GM21825 (cell line): ENCODE results near the gene THPO.

Source experiments
- ATAC-seq: cut with Tn5 transposase; IDR thresholded peaks from one replicate; pipeline ENCODE4 v1.9.1; 2021; ENCODE audit warnings: mild to moderate bottlenecking, moderate library complexity; ENCODE audit not compliant: unreplicated experiment

The THPO gene

DNA sequence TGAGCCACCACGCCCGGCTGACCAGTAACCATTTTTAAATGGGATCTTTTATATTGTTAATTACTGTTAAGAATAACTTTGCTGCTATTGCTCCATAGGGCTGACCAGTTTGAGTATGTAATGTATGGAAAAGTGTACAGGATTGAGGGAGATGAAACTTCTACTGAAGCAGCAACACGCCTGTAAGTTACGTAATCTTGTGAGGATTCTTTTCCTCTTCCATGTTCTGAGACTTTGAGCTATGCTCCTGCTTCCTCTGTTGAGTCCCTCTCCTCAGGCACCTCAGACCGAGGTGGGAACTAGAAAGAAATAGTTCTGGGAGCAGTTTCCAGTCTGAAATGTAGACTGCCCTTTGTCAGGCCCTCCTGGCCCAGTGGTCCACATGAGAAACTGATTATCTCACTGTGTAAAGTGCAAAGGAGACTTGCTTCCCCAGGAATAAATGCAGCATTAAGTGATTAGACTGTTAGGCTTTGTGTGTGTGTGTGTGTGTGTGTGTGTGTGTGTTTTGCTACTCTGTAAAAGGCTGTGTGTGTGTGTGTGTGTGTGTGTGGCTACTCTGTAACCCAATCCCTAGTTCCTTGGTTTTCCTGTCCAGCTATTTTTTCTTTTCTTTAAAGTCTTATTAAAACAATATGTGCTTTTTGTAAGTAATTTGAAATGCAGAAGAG is 11.3 kb downstream of the THPO start:
- no peak for ATAC-seq

DNA sequence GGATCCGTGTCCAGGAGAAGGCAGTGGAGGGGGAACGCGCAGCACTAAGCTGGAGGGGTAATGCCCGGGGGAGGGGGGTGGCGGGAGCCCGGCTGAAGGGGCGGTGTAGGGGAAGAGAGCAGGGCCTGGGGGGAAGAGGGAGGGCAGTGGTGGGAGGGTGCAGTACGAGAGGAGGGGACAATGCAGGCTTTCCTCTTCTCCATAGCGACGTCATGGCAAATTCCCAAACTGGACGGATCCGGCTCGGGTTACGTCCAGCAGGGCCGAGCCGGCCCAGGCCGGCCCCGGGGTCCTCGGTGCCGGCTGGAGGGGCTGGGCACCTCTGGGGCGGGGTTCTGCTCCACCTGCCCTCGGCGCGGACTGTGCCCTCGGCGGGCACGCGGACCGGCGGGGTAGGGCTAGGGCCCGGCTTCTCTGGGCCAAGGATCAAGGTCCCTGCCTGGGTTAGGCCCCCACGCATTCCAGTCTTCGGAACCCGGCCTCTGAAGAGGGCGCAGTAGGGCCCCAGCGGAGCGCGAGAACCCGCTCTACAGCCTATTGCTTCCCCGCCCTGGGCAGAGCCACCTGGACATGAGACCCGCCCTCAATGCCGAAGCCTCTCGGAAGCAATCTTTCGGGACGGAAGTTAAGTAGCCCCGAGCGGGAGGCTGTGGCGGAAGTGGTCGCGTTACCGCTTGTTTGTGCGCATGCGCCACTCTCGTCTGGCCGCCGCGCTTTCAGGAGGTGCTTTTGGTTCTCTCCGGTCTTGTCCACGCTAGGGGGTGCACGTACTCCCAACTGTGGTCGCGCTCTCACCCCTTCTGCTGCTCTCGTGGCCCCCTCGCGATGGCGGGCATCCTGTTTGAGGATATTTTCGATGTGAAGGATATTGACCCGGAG is 15.1 kb downstream of the THPO start:
- peak; percentile 79 for ATAC-seq

DNA sequence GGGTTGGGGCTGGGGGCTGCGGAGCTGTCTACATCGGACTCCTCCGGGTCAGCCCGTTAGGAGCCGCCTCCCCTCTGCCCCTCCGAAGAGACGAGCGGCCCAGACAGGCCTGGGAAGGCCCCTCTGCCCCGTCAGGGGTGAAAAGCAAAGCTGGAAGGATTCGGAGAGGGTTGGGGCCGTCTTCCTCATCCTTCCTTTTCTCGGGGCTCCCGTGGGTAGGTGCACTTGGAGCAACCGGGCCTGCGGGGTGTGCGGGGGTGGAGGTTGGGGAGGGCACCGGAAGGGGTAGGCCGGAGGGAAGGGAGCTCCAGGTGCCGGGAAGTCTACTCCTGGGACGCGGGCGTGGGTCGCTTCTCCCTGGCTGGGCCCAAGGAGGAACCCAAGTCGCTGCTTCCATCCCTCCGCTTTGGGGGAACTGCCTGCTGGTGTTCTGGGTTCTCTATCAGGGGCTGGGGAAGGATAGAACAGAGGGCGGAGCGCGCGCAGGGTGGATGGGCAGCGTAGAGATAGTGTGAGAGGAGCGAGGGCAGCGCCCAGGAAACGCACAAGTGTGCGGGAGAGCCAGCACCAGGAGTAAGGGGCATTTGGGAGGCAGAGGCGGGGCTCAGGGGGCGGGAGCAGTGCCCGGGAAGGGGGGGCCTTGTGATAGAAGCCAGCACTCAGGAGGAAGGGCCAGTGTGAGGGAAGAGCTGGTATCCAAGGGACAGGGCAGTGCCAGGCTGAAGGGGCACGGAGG is 15.9 kb downstream of the THPO start:
- ATAC-seq, result peak; percentile 7

DNA sequence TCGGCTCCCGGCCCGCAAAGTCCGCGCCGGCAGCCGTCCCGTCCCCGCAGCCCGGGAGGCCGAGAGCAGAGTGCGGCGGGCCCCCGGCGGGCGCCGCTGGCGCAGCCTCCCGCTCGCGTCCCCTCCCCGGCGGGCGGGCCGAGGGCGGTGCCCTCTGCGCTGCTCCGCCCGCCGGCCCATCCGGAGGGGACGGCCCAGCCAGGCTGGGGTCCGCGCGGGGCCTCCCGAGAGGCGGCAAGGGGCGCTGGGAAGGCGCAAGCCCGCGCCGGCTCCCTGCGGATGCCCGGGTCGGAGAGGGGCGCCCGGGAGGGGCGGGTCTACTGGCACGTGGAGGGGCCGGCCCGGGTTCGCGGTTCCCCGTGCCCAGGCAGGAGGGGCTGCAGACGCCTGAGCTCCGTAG is 16.5 kb downstream of the THPO start, which contains the start of the genes CLCN2 and POLR2H:
TSS of gene CLCN2 (minus strand) at position 74 of the 400 bp plus-strand sequence. CDS start 126 bp downstream, outside the sequence.
TSS of gene POLR2H (plus strand) at position 179 of the 400 bp plus-strand sequence. CDS start 1,783 bp downstream, outside the sequence.
- ATAC-seq, result peak; percentile 39

DNA sequence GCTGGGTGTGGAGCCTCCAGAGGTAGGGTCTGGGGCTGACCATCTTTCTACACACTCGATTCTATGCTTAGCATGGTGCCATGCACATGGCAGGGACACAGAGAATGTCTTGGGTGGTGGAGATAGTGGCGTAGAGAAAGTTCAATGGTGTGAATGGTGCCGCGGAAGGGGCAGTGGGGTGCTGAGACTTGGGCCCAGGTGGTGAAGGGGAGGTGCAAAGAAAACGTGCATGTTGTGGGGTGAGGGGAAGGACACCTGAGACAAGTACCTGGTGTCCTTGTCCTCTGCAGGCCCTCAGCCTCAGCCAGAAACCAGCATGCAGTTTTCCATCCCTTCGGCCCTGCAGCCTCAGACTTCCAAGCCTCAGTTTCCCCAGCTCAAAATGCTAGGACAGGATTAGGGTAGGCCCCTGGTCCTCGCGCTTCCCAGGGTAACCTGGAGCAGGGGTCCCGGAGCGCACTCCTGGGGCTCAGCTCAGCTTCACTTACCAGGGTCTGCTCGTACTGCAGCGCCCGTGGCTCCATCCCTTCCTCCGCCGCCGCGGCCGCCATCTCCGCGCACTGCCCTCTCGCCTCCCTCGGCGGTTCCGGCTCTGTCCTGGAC is 17.0 kb downstream of the THPO start:
- no peak for ATAC-seq

DNA sequence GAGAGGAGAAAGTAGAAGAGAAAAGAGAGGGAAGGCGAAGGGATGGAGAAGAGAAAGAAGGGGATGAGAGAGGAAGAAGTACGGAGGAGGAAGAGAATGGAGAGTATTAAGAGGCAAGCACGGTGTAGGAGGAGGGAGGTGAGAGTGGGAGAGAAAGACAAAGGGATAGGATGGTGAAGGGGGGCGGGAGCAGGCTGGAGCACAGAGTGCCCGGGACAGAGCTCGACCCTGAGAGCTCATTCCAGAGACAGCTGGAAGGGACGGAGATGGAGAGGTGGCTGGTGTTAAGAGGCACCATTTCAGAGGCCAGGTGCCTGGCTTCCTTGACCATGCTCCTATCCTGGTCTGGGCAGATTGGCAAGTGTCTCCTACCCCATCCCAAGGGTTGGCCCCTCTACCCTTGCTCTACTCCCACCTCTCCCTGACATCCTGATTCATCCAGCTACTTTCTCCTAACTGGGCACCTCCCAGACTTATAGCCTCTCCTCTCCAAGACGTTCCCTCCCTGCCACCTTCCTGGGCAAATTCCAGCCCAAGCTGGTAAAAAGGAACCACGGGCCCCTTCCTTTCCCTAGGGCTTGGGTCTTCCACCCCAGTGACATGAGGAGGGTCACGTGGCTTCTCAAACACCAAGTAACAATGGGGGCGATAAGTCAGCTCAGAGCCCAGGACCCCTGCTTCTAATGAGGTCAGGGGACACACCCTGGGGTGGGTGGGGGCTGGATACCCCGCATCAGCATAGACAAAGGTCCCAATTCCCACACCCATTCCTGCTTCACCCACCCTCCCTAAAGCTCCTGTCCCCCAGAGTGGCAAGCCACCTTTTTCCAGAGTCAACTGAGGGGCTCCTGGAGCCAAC is 17.7 kb downstream of the THPO start:
- no peak for ATAC-seq

DNA sequence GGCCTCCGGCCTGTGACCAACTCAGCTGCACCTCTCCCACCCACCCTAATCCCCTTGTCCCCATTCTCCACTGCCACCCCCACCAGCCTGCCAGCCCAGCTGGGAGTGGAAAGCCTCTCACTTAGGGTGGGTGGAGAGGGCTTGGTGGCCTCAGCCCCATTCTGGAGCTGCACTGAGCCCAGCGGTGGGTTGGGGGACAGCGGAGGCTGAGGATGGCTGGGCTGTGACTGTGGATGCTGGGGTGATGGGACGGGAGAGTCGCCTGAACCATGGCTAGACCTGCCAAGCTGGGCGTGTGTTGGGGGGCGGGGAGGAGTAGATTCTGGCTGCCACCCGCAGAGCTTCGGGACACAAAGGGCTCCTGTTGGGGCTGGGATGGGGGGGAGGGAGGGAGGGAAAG is 18.4 kb downstream of the THPO start:
- ATAC-seq, result no peak

DNA sequence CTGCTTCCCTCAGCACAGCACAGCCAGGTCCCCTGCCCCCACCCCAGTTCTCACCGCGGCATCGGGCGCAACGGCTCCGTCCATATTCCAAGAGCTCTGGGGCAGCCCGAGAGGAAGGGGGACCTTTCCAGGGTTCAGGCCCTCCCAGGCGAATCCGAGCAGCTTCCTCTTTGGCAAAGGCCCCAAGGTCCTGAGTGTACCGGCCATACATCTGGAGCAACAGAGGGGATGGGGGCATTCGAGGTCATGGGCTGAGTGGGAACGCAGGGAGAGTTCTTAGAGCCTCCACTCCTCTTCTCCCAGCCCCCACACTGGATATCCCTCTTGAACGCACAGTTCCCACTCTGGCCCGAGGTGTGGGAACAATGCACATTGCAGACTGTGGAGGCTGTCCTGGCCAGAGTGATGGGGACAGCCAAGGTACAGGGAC is 19.1 kb downstream of the THPO start:
- no peak for ATAC-seq

DNA sequence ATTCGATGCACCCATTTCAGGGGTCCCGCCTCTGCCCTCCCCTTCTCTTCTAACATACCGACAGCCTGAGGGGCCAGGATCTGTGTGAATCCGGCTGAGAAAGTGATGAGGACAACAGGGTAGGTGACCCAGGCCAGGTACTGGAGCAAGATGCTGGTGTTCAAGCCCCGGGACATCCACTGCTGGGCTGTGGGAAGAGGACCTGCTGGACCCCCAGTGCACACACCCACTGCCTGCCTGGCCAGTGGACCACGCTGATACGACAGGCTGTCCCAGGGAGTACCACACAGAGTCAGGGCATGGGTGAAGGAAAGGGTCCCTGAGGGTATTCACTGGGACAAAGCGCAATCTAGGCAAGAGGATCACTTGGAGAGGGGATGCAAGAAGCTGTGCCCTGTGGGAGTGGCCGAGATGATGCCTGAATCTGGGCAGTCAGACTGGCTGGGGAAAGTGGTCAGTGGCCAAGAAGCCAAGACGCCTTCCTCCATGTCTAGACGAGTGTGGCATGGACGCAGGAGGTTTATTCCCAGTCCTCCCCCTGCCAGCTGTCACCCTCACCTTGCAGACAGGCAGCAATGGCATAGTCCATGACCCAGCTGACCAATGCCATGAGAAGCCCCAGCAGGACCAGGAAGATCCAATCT is 19.8 kb downstream of the THPO start:
- ATAC-seq, result no peak

DNA sequence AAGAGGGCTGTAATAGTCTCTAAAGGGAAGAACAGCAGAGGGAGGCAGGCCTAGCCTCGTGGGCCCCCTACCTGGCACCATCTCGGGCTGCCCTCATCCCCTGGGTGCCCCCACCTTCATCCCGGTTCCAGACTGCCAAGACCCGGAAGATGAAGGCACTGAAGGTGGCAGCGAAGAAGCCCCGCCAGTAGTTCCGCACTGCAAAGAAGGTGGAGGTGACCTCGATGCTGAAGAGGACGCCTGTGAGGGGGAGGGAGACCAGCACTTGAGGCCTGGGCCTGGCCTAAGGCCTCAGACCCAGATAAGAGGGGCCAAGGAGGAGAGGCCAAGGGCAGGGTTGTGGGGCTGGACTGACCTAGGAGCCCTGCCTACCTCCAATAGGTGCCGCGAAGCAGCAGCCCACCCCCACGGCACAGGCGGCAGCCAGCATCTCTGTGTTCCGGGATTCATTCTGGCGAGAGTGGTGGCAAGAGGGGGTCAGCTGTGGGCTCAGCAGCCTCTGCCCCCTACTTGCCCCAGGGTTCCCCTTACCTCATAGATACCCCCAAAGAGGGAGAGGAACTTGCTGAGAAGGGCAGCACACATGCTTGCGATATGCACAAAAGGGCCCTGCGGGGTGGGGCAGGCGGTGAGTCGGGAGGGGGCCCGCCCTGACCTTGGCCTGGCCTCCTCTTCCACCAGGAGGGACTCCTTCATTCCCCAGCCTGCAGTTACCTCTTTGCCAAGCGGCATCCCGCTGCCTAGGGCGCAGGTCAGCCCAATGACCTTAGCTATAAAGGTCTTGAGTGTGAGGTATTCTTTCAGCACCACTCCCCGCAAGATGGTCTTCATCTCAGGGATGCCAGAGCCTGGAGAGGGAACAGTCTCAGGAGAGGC is 20.5 kb downstream of the THPO start:
- ATAC-seq, result no peak

DNA sequence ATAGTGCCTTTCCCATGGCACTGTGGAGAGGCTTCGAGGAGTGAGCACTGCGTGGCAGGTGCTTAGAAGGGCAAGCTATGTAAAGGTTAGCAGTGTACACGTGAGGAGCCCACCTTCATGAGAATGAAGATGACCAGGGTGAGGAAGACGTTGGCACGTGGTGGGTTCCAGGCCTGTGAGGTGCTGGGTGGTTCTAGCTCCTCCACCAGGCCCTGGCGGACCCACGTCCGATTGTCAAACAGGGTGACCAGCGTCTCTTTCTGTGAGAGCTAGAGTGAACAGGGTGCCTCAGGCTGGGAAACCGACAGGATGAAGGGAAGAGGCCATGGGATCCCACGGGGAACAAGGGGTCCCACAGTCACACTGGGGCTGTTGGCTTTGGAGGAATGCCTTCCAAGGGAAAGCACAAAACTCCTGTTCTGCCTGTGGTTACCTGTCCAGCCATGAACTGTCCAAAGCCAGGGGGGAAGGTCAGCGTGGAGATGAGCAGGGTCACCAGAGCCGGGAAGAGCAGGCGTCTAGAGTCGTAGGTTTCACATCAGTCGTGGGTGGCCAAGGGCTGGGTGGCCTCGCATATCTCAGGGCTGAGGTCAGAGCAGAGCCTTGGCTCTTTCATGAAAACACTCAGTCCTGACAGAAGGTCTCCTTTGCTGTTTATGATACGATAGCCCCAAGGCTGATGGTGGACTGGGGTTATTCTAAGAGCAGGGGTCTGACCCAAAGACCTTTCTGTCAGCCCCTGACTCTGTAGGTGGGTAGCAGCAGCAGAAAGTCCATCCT is 22.6 kb downstream of the THPO start:
- ATAC-seq, result no peak

DNA sequence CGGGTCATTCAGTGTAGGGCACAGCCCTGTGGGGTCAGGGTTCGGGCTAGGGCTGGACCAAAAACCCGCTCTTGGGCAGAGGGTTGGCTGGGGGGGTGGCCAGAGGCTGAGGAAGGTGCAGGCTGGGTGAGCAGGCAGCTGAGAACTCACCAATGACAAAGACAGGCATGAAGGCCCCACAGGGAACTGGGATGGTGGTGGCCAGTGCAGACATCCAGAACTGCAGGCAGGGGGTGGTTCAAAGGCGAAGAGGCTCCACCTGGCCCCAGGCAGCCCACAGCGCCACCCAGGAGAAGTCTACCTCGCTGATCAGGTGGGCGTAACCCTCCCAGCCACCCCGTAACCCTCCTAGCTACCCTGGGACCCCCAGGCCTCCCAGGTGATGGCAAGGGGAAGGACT is 23.3 kb downstream of the THPO start:
- no peak for ATAC-seq

DNA sequence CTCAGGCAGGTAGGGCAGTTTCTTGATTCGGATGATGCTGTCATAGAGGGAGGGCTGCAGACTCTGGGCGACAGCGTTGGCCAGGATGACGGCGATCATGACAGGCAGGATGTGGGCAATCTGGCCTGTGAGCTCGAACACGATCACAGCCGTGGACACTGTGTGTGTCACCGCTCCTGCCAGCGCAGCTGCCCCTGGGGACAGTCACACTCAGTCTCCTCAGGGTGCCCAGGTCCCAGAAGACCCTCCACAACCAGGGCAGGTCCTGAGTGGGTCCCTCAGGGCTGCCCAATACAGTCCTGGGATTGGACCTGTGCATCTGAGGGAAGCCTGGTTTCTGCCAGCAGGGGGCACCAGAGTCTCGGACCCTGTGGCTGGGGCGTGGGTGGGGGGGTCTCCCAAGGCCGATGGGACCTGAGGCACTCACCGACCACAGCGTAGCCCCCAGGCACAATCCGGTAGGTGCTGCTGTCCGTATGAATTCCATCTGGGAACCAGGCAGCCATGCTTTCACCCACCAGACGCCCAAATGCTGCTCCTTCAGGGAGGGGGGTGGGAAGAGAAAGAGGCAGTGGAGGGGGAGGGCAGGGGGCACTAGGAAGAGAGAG is 23.8 kb downstream of the THPO start:
- ATAC-seq, result peak; percentile 57

DNA sequence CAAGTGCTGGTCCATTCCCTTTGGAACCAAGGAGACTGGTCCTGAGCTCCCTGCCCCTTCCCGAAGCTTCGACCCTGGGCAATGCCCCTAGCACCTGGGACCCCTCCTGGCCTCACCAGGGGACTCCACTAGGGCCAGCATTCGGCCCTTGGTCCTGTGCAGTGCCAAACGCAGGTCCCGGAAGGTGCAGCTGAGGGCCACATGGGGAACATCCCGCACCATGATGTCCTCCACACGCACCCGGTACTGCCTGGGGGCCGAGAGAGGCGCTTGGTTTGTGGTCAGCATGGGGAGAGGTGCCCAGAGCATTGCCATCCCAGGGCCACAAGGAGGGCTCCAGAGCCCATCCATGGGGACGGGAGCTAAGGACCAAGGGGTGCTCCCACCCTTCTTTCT is 24.5 kb downstream of the THPO start:
- ATAC-seq, result no peak

DNA sequence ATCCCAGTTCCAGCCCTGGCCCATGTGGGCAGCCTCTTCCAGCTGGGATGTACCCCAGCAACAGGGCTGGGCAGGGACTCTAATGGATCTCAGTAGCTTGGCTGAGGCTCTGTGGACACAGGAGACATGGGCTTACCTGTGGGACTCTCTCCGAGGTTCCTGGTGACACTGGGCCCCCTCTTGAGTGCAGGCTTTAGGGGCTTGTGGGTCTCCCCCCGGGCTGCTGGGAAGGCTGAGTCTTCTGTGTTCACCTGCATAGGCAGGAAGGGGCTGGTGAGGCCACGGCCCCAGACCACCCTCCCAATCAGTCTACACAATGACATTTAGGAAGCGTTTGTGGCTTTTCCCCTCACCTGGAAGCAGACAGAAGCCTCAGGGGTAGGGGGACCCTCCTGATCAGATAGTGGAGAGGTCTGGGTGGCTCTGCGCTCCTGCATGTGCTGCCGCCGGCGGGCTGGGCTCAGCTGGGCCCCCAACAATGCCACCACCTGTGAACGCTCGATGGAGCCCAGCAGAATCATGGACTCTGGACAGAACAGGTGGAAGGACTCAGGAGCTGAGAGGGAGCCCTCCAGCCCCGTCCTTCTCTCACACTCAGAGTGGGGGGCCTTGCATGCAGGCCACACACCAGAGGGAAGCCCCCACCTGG is 25.0 kb downstream of the THPO start:
- no peak for ATAC-seq

DNA sequence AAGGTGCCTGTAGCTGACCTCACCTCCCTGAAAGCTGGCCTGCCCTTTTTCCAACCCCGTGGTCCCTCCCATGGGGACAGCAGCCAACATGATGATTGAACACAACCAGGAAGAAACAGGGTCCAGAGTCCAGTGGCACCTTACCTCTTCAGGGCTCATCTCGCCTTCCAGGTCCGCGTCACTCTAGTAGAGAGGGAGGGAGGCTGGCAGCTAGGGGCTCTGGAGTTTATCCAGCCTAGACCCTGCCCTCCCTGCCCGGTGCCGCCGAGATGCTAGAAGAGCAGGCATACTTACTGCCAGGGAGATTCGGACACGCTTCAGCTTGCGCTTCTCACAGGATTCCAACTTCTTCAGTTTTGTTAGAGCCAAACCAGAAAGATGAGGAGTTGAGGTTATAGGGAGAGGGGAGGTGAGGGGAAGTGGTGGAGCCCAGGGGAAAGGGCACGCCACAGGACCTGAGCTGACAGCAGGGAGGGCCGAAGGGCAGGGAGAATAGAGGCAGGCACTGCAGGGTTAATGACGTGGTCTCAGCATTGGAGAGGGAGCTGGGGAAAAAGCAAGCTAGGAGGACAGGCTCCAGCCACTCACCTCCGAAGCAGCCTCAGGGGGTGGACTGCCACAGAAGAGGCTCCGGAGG is 25.7 kb downstream of the THPO start:
- no peak for ATAC-seq
